PC-9 (cell line): ENCODE measurements around the gene BUB1B.
"Not testable (repeated sequence)": the region's sequence is repeated elsewhere in the genome, so short reads cannot be mapped to it uniquely, and the experiment has no call there.

Source experiments
- EZH2 ChIP-seq: fragments of 200-600 bp; sonication (generic); IDR thresholded peaks from 2 replicates; pipeline ENCODE4 v1.8.0; 2017; ENCODE audit warnings: antibody characterized with exemption, low read depth
- TF ChIP-seq, protein P1 (sequence below): fragments of 200-600 bp; sonication (generic); conservative IDR thresholded peaks from 2 replicates; pipeline ENCODE4 v1.6.1; 2017; ENCODE audit warnings: mixed run types, antibody characterized with exemption, mild to moderate bottlenecking, moderate library complexity

- TF ChIP-seq EZH2: not testable (repeated sequence)
- TF ChIP-seq, protein P1, sequence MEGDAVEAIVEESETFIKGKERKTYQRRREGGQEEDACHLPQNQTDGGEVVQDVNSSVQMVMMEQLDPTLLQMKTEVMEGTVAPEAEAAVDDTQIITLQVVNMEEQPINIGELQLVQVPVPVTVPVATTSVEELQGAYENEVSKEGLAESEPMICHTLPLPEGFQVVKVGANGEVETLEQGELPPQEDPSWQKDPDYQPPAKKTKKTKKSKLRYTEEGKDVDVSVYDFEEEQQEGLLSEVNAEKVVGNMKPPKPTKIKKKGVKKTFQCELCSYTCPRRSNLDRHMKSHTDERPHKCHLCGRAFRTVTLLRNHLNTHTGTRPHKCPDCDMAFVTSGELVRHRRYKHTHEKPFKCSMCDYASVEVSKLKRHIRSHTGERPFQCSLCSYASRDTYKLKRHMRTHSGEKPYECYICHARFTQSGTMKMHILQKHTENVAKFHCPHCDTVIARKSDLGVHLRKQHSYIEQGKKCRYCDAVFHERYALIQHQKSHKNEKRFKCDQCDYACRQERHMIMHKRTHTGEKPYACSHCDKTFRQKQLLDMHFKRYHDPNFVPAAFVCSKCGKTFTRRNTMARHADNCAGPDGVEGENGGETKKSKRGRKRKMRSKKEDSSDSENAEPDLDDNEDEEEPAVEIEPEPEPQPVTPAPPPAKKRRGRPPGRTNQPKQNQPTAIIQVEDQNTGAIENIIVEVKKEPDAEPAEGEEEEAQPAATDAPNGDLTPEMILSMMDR: not testable (repeated sequence)
Observed at GRCh38 chr15:40138201-40138570, 22.7 kb upstream of the BUB1B start.
